ENCODE results near the gene ZNF765.
"Not testable (repeated sequence)": the region's sequence is repeated elsewhere in the genome, so short reads cannot be mapped to it uniquely, and the experiment has no call there.

The ZNF765 gene

DNA sequence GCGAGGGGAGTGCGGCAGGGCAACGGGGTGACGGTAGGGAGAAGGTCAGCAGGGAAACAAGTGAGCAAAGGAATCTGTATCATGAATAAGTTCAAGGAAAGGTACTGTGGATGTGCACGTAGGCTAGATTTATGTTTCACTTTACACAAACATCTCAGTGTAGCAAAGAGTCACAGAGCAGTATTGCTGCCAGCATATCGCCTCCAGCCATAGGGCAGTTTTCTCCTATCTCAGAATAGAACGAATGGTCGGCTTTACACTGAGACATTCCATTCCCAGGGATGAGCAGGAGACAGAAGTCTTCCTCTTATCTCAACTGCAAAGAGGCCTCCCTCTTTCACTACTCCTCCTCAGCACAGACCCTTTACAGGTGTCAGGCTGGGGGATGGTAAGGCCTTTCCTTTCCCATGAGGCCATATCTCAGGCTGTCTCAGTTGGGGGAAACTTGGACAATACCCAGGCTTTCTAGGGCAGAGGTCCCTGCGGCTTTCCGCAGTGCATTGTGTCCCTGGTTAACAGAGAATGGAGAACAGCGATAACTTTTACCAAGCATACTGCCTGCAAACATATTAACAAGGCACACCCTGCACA is 65.3 kb downstream of the ZNF765 start:
- not testable (repeated sequence) for H3K27me3 ChIP-seq (ENCODE audit: control insufficient read depth, insufficient read depth, low read length); H3K27ac ChIP-seq (ENCODE audit: low read length); H3K4me1 ChIP-seq (ENCODE audit: control insufficient read depth, insufficient read depth, low read length); H3K4me3 ChIP-seq (ENCODE audit: low read length); H3K9me3 ChIP-seq (ENCODE audit: control insufficient read depth, insufficient read depth, low read length); DNase-seq (ENCODE audit: low read depth, low spot score)
- no CpG with 5 or more reads among the region's 11 CpGs for WGBS (ENCODE audit: insufficient coverage, insufficient read length)
- peaks cover 14% of the 10 kb centered on the region; the same call in 1 of the 2 replicates for H3K36me3 ChIP-seq (ENCODE audit: control insufficient read depth, insufficient read depth, low read length)

- no peak overlapping the region for H3K27ac ChIP-seq (ENCODE audit: low read length)
- no peaks in the 10 kb centered on the region for H3K27me3 ChIP-seq (ENCODE audit: control insufficient read depth, insufficient read depth, low read length)
- peaks cover under 1% of the 10 kb centered on the region; the same call in 1 of the 2 replicates for H3K9me3 ChIP-seq (ENCODE audit: control insufficient read depth, insufficient read depth, low read length)
- no peak for DNase-seq (ENCODE audit: low read depth, low spot score)
- no peak overlapping the region for H3K4me3 ChIP-seq (ENCODE audit: low read length)
- H3K4me1 ChIP-seq (ENCODE audit: control insufficient read depth, insufficient read depth, low read length) = no peaks in the 10 kb centered on the region
- no CpG with 5 or more reads among the region's 6 CpGs for WGBS (ENCODE audit: insufficient coverage, insufficient read length)
- peaks cover 1% of the 10 kb centered on the region; the same call in 1 of the 2 replicates for H3K36me3 ChIP-seq (ENCODE audit: control insufficient read depth, insufficient read depth, low read length)
Measured at GRCh38 chr19:53461866-53462265, 66.9 kb downstream of the ZNF765 start.

- Histone ChIP-seq H3K4me3 (ENCODE audit: low read length) (peak overlapping the region; percentile 43; the same call in 1 of the 2 replicates), H3K27me3 (ENCODE audit: control insufficient read depth, insufficient read depth, low read length) (no peaks in the 10 kb centered on the region)
- DNase-seq (ENCODE audit: low read depth, low spot score) = no peak
Measured at GRCh38 chr19:53462861-53463260, 67.9 kb downstream of the ZNF765 start.

DNA sequence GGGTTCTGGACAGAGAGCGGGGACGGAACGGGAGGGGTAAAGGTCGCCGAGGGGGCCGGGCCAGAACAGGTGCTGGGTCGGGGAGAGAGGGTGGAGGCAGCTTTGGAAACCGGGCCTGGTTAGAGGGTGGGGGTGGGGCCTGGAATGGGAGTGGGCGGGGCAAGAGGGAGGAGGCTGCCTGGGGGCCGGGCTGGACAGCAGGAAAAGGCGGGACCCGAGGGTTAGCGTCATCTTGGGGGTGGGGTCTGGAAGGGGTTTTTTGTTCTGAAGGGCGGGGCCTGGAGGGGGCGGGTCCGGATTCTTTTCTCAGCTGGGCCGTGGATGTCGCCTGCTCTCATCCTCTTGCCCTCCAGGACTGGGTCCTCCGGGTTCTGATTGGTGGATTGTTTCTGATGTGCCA is 68.3 kb downstream of the ZNF765 start:
- peak; percentile 41 for DNase-seq (ENCODE audit: low read depth, low spot score)
- Histone ChIP-seq H3K9me3 (ENCODE audit: control insufficient read depth, insufficient read depth, low read length) (no peaks in the 10 kb centered on the region), H3K4me3 (ENCODE audit: low read length) (peak overlapping the region; percentile 43; the same call in 1 of the 2 replicates), H3K4me1 (ENCODE audit: control insufficient read depth, insufficient read depth, low read length) (no peaks in the 10 kb centered on the region), H3K27me3 (ENCODE audit: control insufficient read depth, insufficient read depth, low read length) (no peaks in the 10 kb centered on the region), H3K36me3 (ENCODE audit: control insufficient read depth, insufficient read depth, low read length) (no peaks in the 10 kb centered on the region), H3K27ac (ENCODE audit: low read length) (no peak overlapping the region)
- no CpG with 5 or more reads among the region's 19 CpGs for WGBS (ENCODE audit: insufficient coverage, insufficient read length)

More at GRCh38 chr19:53462861-53463260, 67.9 kb downstream of the ZNF765 start:
- no CpG with 5 or more reads among the region's 14 CpGs for WGBS (ENCODE audit: insufficient coverage, insufficient read length)
- Histone ChIP-seq H3K9me3 (ENCODE audit: control insufficient read depth, insufficient read depth, low read length) (no peaks in the 10 kb centered on the region), H3K4me1 (ENCODE audit: control insufficient read depth, insufficient read depth, low read length) (no peaks in the 10 kb centered on the region), H3K36me3 (ENCODE audit: control insufficient read depth, insufficient read depth, low read length) (no peaks in the 10 kb centered on the region), H3K27ac (ENCODE audit: low read length) (no peak overlapping the region)

DNA sequence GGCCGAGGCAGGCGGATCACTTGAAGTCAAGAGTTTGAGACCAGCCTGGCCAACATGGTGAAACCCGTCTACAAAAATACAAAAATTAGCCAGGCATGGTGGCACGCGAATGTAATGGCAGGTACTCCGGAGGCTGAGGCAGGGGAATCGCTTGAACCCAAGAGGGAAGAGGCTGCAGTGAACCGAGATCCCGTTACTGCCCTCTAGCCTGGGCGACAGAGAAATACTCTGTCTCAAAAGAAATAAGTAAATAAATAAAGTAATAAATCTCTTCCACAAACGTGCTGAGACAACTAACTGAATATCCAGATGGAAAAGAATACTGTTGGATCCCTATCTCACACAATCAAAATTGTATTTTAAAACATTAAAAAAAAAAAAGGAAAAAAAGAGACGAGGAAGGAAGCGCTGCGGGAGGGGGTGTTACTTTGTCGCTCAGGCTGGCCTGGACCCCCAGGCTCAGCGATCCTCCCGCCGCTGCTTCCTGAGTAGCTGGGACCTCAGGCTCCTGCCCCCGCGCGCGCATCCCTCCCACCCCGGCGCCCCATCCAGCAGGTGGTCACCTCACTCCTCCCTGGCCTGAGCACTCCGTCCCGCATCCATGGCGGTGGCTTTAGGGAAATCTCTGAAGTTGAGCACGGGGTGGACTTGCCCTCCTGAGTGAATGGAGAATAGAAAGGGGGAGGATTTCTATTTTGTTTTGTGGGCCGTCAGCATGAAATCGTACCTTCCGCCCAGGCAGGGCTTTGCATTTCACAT is 72.0 kb downstream of the ZNF765 start:
- H3K27ac ChIP-seq (ENCODE audit: low read length) = no peak overlapping the region
- no peaks in the 10 kb centered on the region for H3K9me3 ChIP-seq (ENCODE audit: control insufficient read depth, insufficient read depth, low read length)
- no peak for DNase-seq (ENCODE audit: low read depth, low spot score)
- no peaks in the 10 kb centered on the region; the same call in 1 of the 2 replicates for H3K4me1 ChIP-seq (ENCODE audit: control insufficient read depth, insufficient read depth, low read length)
- no CpG with 5 or more reads among the region's 31 CpGs for WGBS (ENCODE audit: insufficient coverage, insufficient read length)
- H3K36me3 ChIP-seq (ENCODE audit: control insufficient read depth, insufficient read depth, low read length) = no peaks in the 10 kb centered on the region
- peak overlapping the region; percentile 88 for H3K4me3 ChIP-seq (ENCODE audit: low read length)
- no peaks in the 10 kb centered on the region for H3K27me3 ChIP-seq (ENCODE audit: control insufficient read depth, insufficient read depth, low read length)

DNA sequence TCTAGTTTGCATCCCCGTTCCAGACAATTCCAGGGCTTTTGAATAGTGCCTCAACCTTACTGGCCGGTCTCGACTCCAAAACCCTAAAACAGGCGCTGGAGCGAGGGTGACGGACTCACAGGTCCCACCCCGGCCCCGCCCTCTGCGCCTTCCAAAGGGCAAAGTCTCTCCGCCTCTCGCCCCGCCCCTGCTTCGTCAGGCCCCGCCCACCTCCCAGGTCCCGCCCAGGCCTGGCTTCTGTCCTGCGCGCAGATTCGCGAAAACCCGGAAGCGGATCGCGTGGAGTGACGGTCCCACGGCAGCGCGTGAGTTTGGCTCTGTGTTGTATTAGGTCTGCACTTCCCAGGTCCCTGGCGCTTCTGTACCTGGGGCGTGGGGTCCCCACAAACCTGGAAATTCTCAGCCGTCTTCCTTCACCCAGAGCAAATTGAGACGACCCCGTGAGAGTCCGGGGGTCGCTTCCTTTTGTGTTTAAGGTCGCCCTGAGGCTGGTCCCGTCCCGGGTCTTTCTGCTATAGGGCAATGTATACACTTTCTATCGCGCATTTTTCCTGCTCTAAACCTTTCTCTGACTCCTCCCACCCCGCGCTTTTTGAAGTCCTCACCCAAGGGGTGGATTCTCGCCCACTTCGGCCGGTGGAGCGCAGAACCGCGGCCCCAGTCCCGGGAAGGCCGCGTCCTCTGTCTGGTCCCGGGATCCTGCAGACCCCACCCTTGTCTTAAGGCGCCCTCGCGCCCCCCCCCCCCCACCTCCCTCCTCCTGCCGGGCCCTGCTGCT is 72.7 kb downstream of the ZNF765 start, which contains the start of gene ZNF813:
Gene ZNF813 (plus strand): TSS at position 249 of the 778 bp plus-strand sequence. CDS start 16,090 bp downstream, outside the sequence.
- Histone ChIP-seq H3K36me3 (ENCODE audit: control insufficient read depth, insufficient read depth, low read length) (no peaks in the 10 kb centered on the region), H3K27ac (ENCODE audit: low read length) (no peak within 1 kb of the TSS), H3K4me3 (ENCODE audit: low read length) (peak within 1 kb of the TSS; percentile 88), H3K4me1 (ENCODE audit: control insufficient read depth, insufficient read depth, low read length) (no peaks in the 10 kb centered on the region; the same call in 1 of the 2 replicates), H3K9me3 (ENCODE audit: control insufficient read depth, insufficient read depth, low read length) (no peaks in the 10 kb centered on the region), H3K27me3 (ENCODE audit: control insufficient read depth, insufficient read depth, low read length) (no peaks in the 10 kb centered on the region)
- peak; percentile 77 for DNase-seq (ENCODE audit: low read depth, low spot score)
- WGBS (ENCODE audit: insufficient coverage, insufficient read length) = no CpG with 5 or more reads among the region's 55 CpGs

DNA sequence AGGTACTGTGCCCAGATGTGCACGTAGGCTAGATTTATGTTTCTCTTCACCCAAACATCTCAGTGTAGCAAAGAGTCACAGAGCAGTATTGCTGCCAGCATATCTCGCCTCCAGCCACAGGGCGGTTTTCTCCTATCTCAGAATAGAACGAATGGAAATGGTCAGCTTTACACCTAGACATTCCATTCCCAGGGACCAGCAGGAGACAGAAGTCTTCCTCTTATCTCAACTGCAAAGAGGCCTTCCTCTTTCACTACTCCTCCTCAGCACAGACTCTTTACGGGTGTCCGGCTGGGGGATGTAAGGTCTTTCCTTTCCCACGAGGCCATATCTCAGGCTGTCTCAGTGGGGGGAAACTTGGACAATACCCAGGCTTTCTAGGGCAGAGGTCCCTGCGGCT is 73.7 kb downstream of the ZNF765 start:
- H3K4me1 ChIP-seq (ENCODE audit: control insufficient read depth, insufficient read depth, low read length); H3K27ac ChIP-seq (ENCODE audit: low read length); H3K36me3 ChIP-seq (ENCODE audit: control insufficient read depth, insufficient read depth, low read length); DNase-seq (ENCODE audit: low read depth, low spot score); H3K27me3 ChIP-seq (ENCODE audit: control insufficient read depth, insufficient read depth, low read length); H3K9me3 ChIP-seq (ENCODE audit: control insufficient read depth, insufficient read depth, low read length): not testable (repeated sequence)
- WGBS (ENCODE audit: insufficient coverage, insufficient read length) = no CpG with 5 or more reads among the region's 8 CpGs
- peak overlapping the region; percentile 88; the same call in 1 of the 2 replicates for H3K4me3 ChIP-seq (ENCODE audit: low read length)

GRCh38 chr19:53471916-53472315 is 77.0 kb downstream of the ZNF765 start:
- Histone ChIP-seq H3K27me3 (ENCODE audit: control insufficient read depth, insufficient read depth, low read length) (no peaks in the 10 kb centered on the region), H3K4me3 (ENCODE audit: low read length) (no peak overlapping the region), H3K36me3 (ENCODE audit: control insufficient read depth, insufficient read depth, low read length) (no peaks in the 10 kb centered on the region; the same call in 1 of the 2 replicates), H3K9me3 (ENCODE audit: control insufficient read depth, insufficient read depth, low read length) (no peaks in the 10 kb centered on the region), H3K4me1 (ENCODE audit: control insufficient read depth, insufficient read depth, low read length) (no peaks in the 10 kb centered on the region; the same call in 1 of the 2 replicates), H3K27ac (ENCODE audit: low read length) (no peak overlapping the region)
- no peak for DNase-seq (ENCODE audit: low read depth, low spot score)
- WGBS (ENCODE audit: insufficient coverage, insufficient read length) = no CpG with 5 or more reads among the region's 7 CpGs

DNA sequence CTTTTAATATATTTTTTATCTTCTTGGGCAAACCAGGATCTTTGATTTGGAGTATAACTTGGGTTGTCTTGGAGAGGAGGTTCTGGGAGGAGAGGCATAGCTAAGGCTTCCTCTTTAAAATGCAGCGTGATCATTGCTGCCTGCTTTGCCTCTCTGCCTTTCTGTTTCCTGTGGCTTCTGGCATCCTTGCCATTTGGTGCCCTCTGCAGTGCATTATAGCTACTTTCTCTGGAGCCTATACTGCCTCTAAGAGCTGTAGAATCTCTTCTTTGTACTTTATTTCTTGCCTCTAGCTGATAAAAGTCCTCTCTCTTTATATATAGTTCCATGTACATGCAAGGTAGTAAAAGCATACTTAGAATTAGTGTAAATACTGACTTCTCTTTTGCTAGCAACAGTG is 79.9 kb downstream of the ZNF765 start:
- WGBS (ENCODE audit: insufficient coverage, insufficient read length) = no CpG with 5 or more reads among the region's 1 CpG
- not testable (repeated sequence) for H3K27me3 ChIP-seq (ENCODE audit: control insufficient read depth, insufficient read depth, low read length)

GRCh38 chr19:53475470-53475869 is 80.5 kb downstream of the ZNF765 start:
- not testable (repeated sequence) for H3K9me3 ChIP-seq (ENCODE audit: control insufficient read depth, insufficient read depth, low read length); H3K4me3 ChIP-seq (ENCODE audit: low read length); H3K27me3 ChIP-seq (ENCODE audit: control insufficient read depth, insufficient read depth, low read length); H3K4me1 ChIP-seq (ENCODE audit: control insufficient read depth, insufficient read depth, low read length); H3K27ac ChIP-seq (ENCODE audit: low read length); DNase-seq (ENCODE audit: low read depth, low spot score); H3K36me3 ChIP-seq (ENCODE audit: control insufficient read depth, insufficient read depth, low read length)
- no CpG with 5 or more reads among the region's 6 CpGs for WGBS (ENCODE audit: insufficient coverage, insufficient read length)

More for the DNA sequence above, 79.9 kb downstream of the ZNF765 start:
- not testable (repeated sequence) for H3K36me3 ChIP-seq (ENCODE audit: control insufficient read depth, insufficient read depth, low read length); DNase-seq (ENCODE audit: low read depth, low spot score); H3K4me1 ChIP-seq (ENCODE audit: control insufficient read depth, insufficient read depth, low read length); H3K4me3 ChIP-seq (ENCODE audit: low read length); H3K27ac ChIP-seq (ENCODE audit: low read length); H3K9me3 ChIP-seq (ENCODE audit: control insufficient read depth, insufficient read depth, low read length)

Data from iPS DF 6.9 (cell line).